Loucy (cell line): ENCODE measurements around the gene FOXL3.

Experiments
- H2AFZ ChIP-seq: fragments of 200-600 bp; sonication (generic); 2 replicates; pipeline ENCODE4 v1.6.0; 2016; ENCODE audit warnings: antibody characterized with exemption, mild to moderate bottlenecking, low read length, moderate library complexity
- H3F3A ChIP-seq: fragments of 200-600 bp; 2 replicates; pipeline ENCODE4 v1.6.0; 2016; ENCODE audit warnings: antibody characterized with exemption, low read depth, mild to moderate bottlenecking
- H3K27me3 ChIP-seq: fragments of 200-600 bp; sonication (generic); 2 replicates; pipeline ENCODE4 v1.6.1; 2014; ENCODE audit warnings: low read length, mild to moderate bottlenecking; ENCODE audit not compliant: insufficient read depth, poor library complexity, severe bottlenecking
- H3K36me3 ChIP-seq: fragments of 200-600 bp; sonication (generic); 2 replicates; pipeline ENCODE4 v1.6.1; 2016; ENCODE audit warnings: low read length; ENCODE audit not compliant: insufficient read depth
- H3K4me1 ChIP-seq: fragments of 200-600 bp; sonication (generic); 2 replicates; pipeline ENCODE4 v1.5.1; 2014; ENCODE audit warnings: low read length, mild to moderate bottlenecking; ENCODE audit not compliant: insufficient read depth, poor library complexity, severe bottlenecking
- H3K4me2 ChIP-seq: fragments of 200-600 bp; sonication (generic); 2 replicates; pipeline ENCODE4 v1.6.0; 2014; ENCODE audit warnings: antibody characterized with exemption, low read length, low read depth, mild to moderate bottlenecking; ENCODE audit not compliant: poor library complexity, severe bottlenecking
- H3K4me3 ChIP-seq: fragments of 200-600 bp; sonication (generic); 2 replicates; pipeline ENCODE4 v1.5.1; 2014; ENCODE audit warnings: low read length, mild to moderate bottlenecking, mixed read lengths; ENCODE audit not compliant: poor library complexity, severe bottlenecking
- H3K79me2 ChIP-seq: fragments of 200-600 bp; sonication (generic); 2 replicates; pipeline ENCODE4 v1.6.1; 2014; ENCODE audit warnings: low read length; ENCODE audit not compliant: insufficient read depth
- H3K9ac ChIP-seq: fragments of 200-600 bp; sonication (generic); 2 replicates; pipeline ENCODE4 v1.6.0; 2014; ENCODE audit warnings: mild to moderate bottlenecking, low read depth, low read length, moderate library complexity; ENCODE audit not compliant: poor library complexity, severe bottlenecking
- H3K9me2 ChIP-seq: fragments of 200-600 bp; sonication (generic); replicated peaks from 2 replicates; pipeline ENCODE4 v1.6.1; 2016; ENCODE audit warnings: low read depth, low read length, mixed read lengths
- H3K9me3 ChIP-seq: fragments of 200-600 bp; sonication (generic); 2 replicates; pipeline ENCODE4 v1.6.1; 2014; ENCODE audit warnings: mild to moderate bottlenecking, antibody characterized with exemption, low read length, low read depth; ENCODE audit not compliant: insufficient read depth
- H4K20me1 ChIP-seq: fragments of 200-600 bp; sonication (generic); 2 replicates; pipeline ENCODE4 v1.6.0; 2014; ENCODE audit warnings: antibody characterized with exemption, low read length, mild to moderate bottlenecking; ENCODE audit not compliant: insufficient read depth, poor library complexity, severe bottlenecking
- EZH2phosphoT487 ChIP-seq: fragments of 200-600 bp; IDR thresholded peaks from 2 replicates; pipeline ENCODE4 v1.6.1; 2018; ENCODE audit warnings: antibody characterized with exemption, mild to moderate bottlenecking, moderate library complexity, borderline replicate concordance
- TF ChIP-seq, protein P1 (sequence below): fragments of 200-600 bp; sonication (generic); conservative IDR thresholded peaks from 2 replicates; pipeline ENCODE4 v1.5.1; 2014; ENCODE audit warnings: mild to moderate bottlenecking, antibody characterized with exemption, low read length

FOXL3 gene

DNA sequence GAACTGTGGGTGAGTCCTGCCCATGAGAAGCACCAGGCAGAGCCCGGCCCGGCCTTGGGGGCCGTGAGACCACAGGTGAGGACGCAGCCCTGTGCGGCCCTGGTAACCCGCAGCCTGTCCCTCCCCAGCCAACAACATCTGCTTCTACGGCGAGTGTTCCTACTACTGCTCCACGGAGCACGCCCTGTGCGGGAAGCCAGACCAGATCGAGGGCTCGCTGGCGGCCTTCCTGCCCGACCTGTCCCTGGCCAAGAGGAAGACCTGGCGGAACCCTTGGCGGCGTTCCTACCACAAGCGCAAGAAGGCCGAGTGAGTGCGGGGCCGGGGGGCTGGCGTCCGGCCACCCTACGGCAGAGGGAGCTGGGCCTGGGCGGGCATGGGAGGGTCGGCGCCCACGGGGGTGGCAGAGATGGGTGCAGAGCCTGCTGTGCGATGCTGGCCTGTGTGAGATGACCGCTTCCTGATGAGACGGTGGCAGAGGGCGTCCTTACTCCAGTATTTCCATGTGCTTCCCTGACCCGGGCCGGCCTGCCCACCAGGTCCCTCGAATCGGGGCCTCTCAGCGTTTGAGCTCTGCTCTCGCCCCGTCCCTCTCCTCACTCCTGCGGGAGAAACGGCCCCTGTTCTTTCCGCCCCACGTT, 34.1 kb upstream of the FOXL3 start:
- no peaks in the 10 kb centered on the region for H3F3A ChIP-seq

DNA sequence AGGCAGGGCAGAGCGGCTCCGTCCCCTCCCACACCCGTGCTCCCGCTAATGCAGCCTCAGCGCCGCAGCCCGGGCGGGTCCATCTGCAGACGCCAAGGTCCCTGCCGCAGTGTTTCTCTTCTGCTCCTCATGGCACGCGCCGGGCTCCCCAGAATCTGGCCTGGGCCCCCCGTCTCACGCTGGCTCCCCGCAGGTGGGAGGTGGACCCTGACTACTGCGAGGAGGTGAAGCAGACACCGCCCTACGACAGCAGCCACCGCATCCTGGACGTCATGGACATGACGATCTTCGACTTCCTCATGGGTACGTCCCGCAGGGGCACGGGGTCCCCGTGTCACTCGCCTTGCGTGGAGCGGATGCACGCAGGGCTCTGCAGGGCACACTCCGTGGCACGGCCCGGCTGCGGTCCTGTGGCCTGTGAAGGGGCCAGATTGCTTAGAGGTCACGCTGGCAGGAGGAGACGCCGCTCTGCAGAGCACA, 33.5 kb upstream of the FOXL3 start:
- Histone ChIP-seq H3K9ac (no peak overlapping the region), H3F3A (no peaks in the 10 kb centered on the region), H3K9me3 (peaks cover 34% of the 10 kb centered on the region; the same call in 1 of the 2 replicates), H4K20me1 (no peaks in the 10 kb centered on the region), H2AFZ (no peak overlapping the region), H3K4me2 (no peak overlapping the region), H3K27me3 (no peaks in the 10 kb centered on the region), H3K4me1 (no peaks in the 10 kb centered on the region), H3K79me2 (no peaks in the 10 kb centered on the region), H3K9me2 (no peaks in the 10 kb centered on the region), H3K4me3 (no peak overlapping the region), H3K36me3 (no peaks in the 10 kb centered on the region)
- TF ChIP-seq, protein P1, sequence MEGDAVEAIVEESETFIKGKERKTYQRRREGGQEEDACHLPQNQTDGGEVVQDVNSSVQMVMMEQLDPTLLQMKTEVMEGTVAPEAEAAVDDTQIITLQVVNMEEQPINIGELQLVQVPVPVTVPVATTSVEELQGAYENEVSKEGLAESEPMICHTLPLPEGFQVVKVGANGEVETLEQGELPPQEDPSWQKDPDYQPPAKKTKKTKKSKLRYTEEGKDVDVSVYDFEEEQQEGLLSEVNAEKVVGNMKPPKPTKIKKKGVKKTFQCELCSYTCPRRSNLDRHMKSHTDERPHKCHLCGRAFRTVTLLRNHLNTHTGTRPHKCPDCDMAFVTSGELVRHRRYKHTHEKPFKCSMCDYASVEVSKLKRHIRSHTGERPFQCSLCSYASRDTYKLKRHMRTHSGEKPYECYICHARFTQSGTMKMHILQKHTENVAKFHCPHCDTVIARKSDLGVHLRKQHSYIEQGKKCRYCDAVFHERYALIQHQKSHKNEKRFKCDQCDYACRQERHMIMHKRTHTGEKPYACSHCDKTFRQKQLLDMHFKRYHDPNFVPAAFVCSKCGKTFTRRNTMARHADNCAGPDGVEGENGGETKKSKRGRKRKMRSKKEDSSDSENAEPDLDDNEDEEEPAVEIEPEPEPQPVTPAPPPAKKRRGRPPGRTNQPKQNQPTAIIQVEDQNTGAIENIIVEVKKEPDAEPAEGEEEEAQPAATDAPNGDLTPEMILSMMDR = no peak
- TF ChIP-seq EZH2phosphoT487 = no peak

More for the DNA sequence above, 34.1 kb upstream of the FOXL3 start:
- Histone ChIP-seq H3K4me2 (no peak overlapping the region), H3K4me3 (no peak overlapping the region), H3K9me2 (no peaks in the 10 kb centered on the region), H3K27me3 (no peaks in the 10 kb centered on the region), H3K9ac (no peak overlapping the region), H4K20me1 (no peaks in the 10 kb centered on the region), H3K4me1 (no peaks in the 10 kb centered on the region), H3K36me3 (no peaks in the 10 kb centered on the region), H3K9me3 (peaks cover 31% of the 10 kb centered on the region; the same call in 1 of the 2 replicates), H3K79me2 (no peaks in the 10 kb centered on the region), H2AFZ (no peak overlapping the region)
- no peak for TF ChIP-seq EZH2phosphoT487
- TF ChIP-seq, protein P1 = no peak

DNA sequence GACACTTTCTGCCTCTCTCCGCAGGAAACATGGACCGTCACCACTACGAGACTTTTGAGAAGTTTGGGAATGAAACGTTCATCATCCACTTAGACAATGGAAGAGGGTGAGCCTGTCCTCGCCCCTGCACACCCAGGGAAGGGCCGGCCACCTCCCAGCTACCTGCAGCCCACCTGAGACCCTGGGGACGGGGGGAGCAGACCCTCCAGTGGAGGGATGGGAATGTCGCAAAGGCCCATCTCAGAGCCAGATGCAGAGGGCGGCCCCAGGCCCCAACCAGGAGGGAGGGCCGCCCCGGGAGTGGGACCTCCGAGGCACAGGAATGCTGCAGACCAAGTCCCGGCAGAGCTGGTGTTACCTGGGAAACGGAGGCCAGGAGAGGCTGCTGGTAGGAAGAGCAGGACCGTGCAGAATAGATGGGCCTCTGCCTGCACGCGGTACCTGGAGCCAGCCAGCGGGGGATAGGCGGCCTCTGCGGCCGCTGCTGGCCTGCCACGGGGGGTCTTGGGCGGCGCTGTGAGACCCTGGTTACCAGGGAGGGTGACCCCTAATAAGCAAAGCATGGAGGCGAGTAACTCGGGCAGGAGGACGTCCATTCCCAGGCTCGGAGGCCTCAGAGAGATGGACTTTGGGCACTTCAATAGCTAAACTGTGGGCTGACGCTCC, 32.9 kb upstream of the FOXL3 start:
- no peak for TF ChIP-seq EZH2phosphoT487
- TF ChIP-seq, protein P1 = no peak
- no peaks in the 10 kb centered on the region for H3K36me3 ChIP-seq

More for the DNA sequence above, 32.9 kb upstream of the FOXL3 start:
- no peaks in the 10 kb centered on the region for H3K79me2 ChIP-seq
- H3K27me3 ChIP-seq = no peaks in the 10 kb centered on the region
- no peaks in the 10 kb centered on the region for H3K4me1 ChIP-seq
- H3K4me3 ChIP-seq = no peak overlapping the region
- no peak overlapping the region for H2AFZ ChIP-seq
- H3K9me3 ChIP-seq = peaks cover 40% of the 10 kb centered on the region; the same call in 1 of the 2 replicates
- H3K4me2 ChIP-seq = no peak overlapping the region
- no peak overlapping the region for H3K9ac ChIP-seq
- no peaks in the 10 kb centered on the region for H3F3A ChIP-seq
- H4K20me1 ChIP-seq = no peaks in the 10 kb centered on the region
- H3K9me2 ChIP-seq = no peaks in the 10 kb centered on the region
